B cell (primary cell): ENCODE data around the gene DLGAP3. TPM values are rescaled to one million over a fixed set of nuclear protein-coding genes. Genes with fewer than 3 reads are reported as not detected.

Source experiments
- ATAC-seq: fragments of 200-7000 bp; cut with Tn5 transposase; one replicate; pipeline ENCODE4 v1.10.0; 2021; ENCODE audit warnings: low read depth, mild to moderate bottlenecking, moderate number of reproducible peaks, moderate library complexity
- CTCF ChIA-PET: fragments of 350-600 bp; sonication (Branson Sonifier 250); formaldehyde crosslinking; loops from one replicate; lab custom pipeline; 2021; ENCODE audit warnings: antibody characterized with exemption, inconsistent platforms; lab: Charles Lee
- POLR2A ChIA-PET: fragments of 350-600 bp; sonication (Branson Sonifier 250); formaldehyde crosslinking; loops from one replicate; lab custom pipeline; 2021; ENCODE audit warnings: antibody characterized with exemption; lab: Charles Lee
- DNase-seq: peaks from one replicate; pipeline ENCODE4 v3.0.0; 2013
- H2AFZ ChIP-seq: 2 replicates; pipeline ENCODE4 v1.6.1; 2012; ENCODE audit warnings: mild to moderate bottlenecking, low read depth, low read length; ENCODE audit not compliant: insufficient read depth, poor library complexity, severe bottlenecking
- H3K27ac ChIP-seq, 2 donors: 1 replicate in 1 of 2; 2 replicates in 1 of 2; pipeline ENCODE4 v1.5.1; 2012 to 2013; ENCODE audit warnings: low read length in 2 of 2, mild to moderate bottlenecking in 2 of 2, moderate library complexity in 1 of 2
- H3K27me3 ChIP-seq, 4 experiments: fragments of 200-600 bp in 1 of 4; sonication (generic) in 1 of 4; replicated peaks in 1 of 4; 1 replicate in 2 of 4; 2 replicates in 2 of 4; pipeline versions ENCODE4 v1.6.1 to v1.7.0; 2013 to 2016; ENCODE audit warnings: low read length in 3 of 4, mild to moderate bottlenecking in 2 of 4, mixed read lengths in 1 of 4, moderate library complexity in 1 of 4; ENCODE audit not compliant: insufficient read depth in 4 of 4, control insufficient read depth in 3 of 4; ENCODE audit errors: control extremely low read depth in 1 of 4
- H3K36me3 ChIP-seq, 2 experiments: replicated peaks in 1 of 2; 1 replicate in 1 of 2; 2 replicates in 1 of 2; pipeline versions ENCODE4 v1.6.1 to v1.7.1; 2013; ENCODE audit warnings: low read length in 1 of 2; ENCODE audit not compliant: insufficient read depth in 2 of 2, control insufficient read depth in 1 of 2; ENCODE audit errors: control extremely low read depth in 1 of 2, extremely low read depth in 1 of 2
- H3K4me1 ChIP-seq, 2 donors: fragments of 200-600 bp in 1 of 2; sonication (generic) in 1 of 2; 1 replicate in 1 of 2; 2 replicates in 1 of 2; pipeline versions ENCODE4 v1.5.1 to v1.6.1; 2013 to 2017; ENCODE audit warnings: low read length in 2 of 2; ENCODE audit not compliant: control insufficient read depth in 2 of 2, insufficient read depth in 2 of 2
- H3K4me2 ChIP-seq: replicated peaks from 2 replicates; pipeline ENCODE3; 2012; ENCODE audit warnings: mild to moderate bottlenecking, low read depth, low read length; ENCODE audit not compliant: poor library complexity, severe bottlenecking
- H3K4me3 ChIP-seq, 5 experiments: fragments of 200-600 bp in 1 of 5; sonication (generic) in 1 of 5; 1 replicate in 3 of 5; 2 replicates in 2 of 5; pipeline versions ENCODE4 v1.5.1 to v1.7.0; 2011 to 2016; ENCODE audit warnings: low read length in 4 of 5, mild to moderate bottlenecking in 4 of 5, low read depth in 2 of 5, control low read depth in 1 of 5, moderate library complexity in 1 of 5; ENCODE audit not compliant: insufficient read depth in 1 of 5; ENCODE audit errors: control extremely low read depth in 1 of 5, extremely low read depth in 1 of 5
- H3K79me2 ChIP-seq: fragments of 200-600 bp; sonication (generic); one replicate; pipeline ENCODE4 v1.6.0; 2016; ENCODE audit warnings: low read length; ENCODE audit not compliant: control insufficient read depth, insufficient read depth
- H3K9ac ChIP-seq: fragments of 200-600 bp; sonication (generic); 2 replicates; pipeline ENCODE4 v1.6.1; 2017; ENCODE audit warnings: mild to moderate bottlenecking, low read length, moderate library complexity
- H3K9me3 ChIP-seq, 3 donors: one replicate each; pipeline versions ENCODE4 v1.6.1 to v1.7.1; 2013; ENCODE audit warnings: low read length in 2 of 3; ENCODE audit not compliant: control insufficient read depth in 2 of 3, insufficient read depth in 1 of 3; ENCODE audit errors: control extremely low read depth in 1 of 3
- H4K20me1 ChIP-seq: 2 replicates; pipeline ENCODE4 v1.6.0; 2012; ENCODE audit warnings: mild to moderate bottlenecking, low read length; ENCODE audit not compliant: insufficient read depth, control insufficient read depth, poor library complexity, severe bottlenecking
- H3K27ac Mint-ChIP-seq: one replicate; pipeline ENCODE4 v1.8.0; 2021; ENCODE audit warnings: mixed read lengths
- H3K27me3 Mint-ChIP-seq: one replicate; pipeline ENCODE4 v1.8.0; 2021; ENCODE audit warnings: mixed read lengths
- H3K4me1 Mint-ChIP-seq: one replicate; pipeline ENCODE4 v1.8.0; 2021; ENCODE audit warnings: mixed read lengths
- H3K4me3 Mint-ChIP-seq: one replicate; pipeline ENCODE4 v1.8.0; 2021; ENCODE audit warnings: mixed read lengths
- H3K9me3 Mint-ChIP-seq: one replicate; pipeline ENCODE4 v1.8.0; 2022; ENCODE audit warnings: mixed read lengths; ENCODE audit not compliant: insufficient read depth
- CTCF ChIP-seq: fragments of 200-600 bp; IDR thresholded peaks from one replicate; pipeline ENCODE4 v1.8.0; 2022; ENCODE audit warnings: antibody characterized with exemption, mild to moderate bottlenecking
- EZH2 ChIP-seq: IDR thresholded peaks from 2 replicates; pipeline ENCODE4 v1.6.1; 2012; ENCODE audit warnings: borderline replicate concordance, low read depth, mild to moderate bottlenecking, moderate library complexity, low read length; ENCODE audit not compliant: insufficient read depth, poor library complexity, severe bottlenecking
- WGBS: methylation state at CpG from one replicate; pipeline ENCODE4 v1.1.5; 2013; ENCODE audit warnings: missing lambda C conversion rate; ENCODE audit not compliant: insufficient coverage; 5-methylcytosine and 5-hydroxymethylcytosine counted together
- intact Hi-C: fragments of 100-400 bp; cut with micrococcal nuclease; formaldehyde crosslinking; loops from one replicate; pipeline ENCODE4 v1.10.0; 2022
- polyA plus RNA-seq: library from polyadenylated mRNA; depleted of rRNA; stranded (reverse); fragments of >200 nt; gene quantifications from 2 replicates; pipeline ENCODE4 v1.2.3, GENCODE V29; 2012
- total RNA-seq, 2 donors: library from RNA; stranded (reverse); fragments of 120-200 nt in 1 of 2; gene quantifications; 1 replicate in 1 of 2; 2 replicates in 1 of 2; pipeline versions ENCODE4 v1.2.3 to v1.2.4, GENCODE V29; 2013 to 2022

The DLGAP3 gene
- total and polyA plus RNA-seq, 2 donors (not counting 1 experiment from before 2014, with no cell fraction given) = 2.3 to 2.4 TPM

- 93% methylated on average over 7 of the region's 8 CpGs for WGBS
- CTCF ChIA-PET = interaction anchor here (0.6 to 3.8 kb wide), 3 partner anchors 9 to 358 kb away, joined by 3 to 35 read pairs (median 4); no protein-coding TSS in a partner anchor
- Mint-ChIP-seq H3K4me1 (peaks cover 36% of the 10 kb centered on the region), H3K27ac (peak overlapping the region; percentile 85), H3K27me3 (no peaks in the 10 kb centered on the region), H3K9me3 (no peaks in the 10 kb centered on the region), H3K4me3 (peak overlapping the region; percentile 82)
- no peaks in the 10 kb centered on the region for H3K27me3 ChIP-seq
- no peaks in the 10 kb centered on the region for H3K36me3 ChIP-seq
- TF ChIP-seq CTCF (no peak), EZH2 (no peak)
- H3K9me3 ChIP-seq = no peaks in the 10 kb centered on the region
- H3K4me3 ChIP-seq = no peak overlapping the region
- no peak overlapping the region for H3K4me2 ChIP-seq
- peaks cover 15 to 24% of the 10 kb centered on the region in 2 donors for H3K4me1 ChIP-seq
- ATAC-seq (no peak), DNase-seq (no peak)
- no peak overlapping the region for H3K9ac ChIP-seq
- POLR2A ChIA-PET = no interaction called here
- intact Hi-C loops = loop anchor here (5.0 kb wide), 1 partner anchor 328 kb away; the partner anchor contains the start of gene SFPQ
- H3K79me2 ChIP-seq = peaks cover 11% of the 10 kb centered on the region
- H3K27ac ChIP-seq = no peak overlapping the region
- H2AFZ ChIP-seq = no peak overlapping the region
- no peaks in the 10 kb centered on the region for H4K20me1 ChIP-seq
Measured at GRCh38 chr1:34864759-34865158, 64.7 kb downstream of the DLGAP3 start.

GRCh38 chr1:34863501-34863900 lies 65.9 kb downstream of the DLGAP3 start:
- H3K36me3 ChIP-seq = no peaks in the 10 kb centered on the region
- no peak overlapping the region for H2AFZ ChIP-seq
- peaks cover 21 to 32% of the 10 kb centered on the region in 2 donors for H3K4me1 ChIP-seq
- H3K9ac ChIP-seq = no peak overlapping the region
- ChIA-PET POLR2A (no interaction called here), CTCF (no interaction called here)
- TF ChIP-seq EZH2 (no peak), CTCF (no peak)
- no peak overlapping the region for H3K27ac ChIP-seq
- peaks cover 23% of the 10 kb centered on the region for H3K79me2 ChIP-seq
- H3K4me3 ChIP-seq = no peak overlapping the region
- peaks cover 46% of the 10 kb centered on the region for H3K4me1 Mint-ChIP-seq
- H3K27me3 ChIP-seq = no peaks in the 10 kb centered on the region
- ATAC-seq (no peak), DNase-seq (no peak)
- H3K27ac Mint-ChIP-seq = no peak overlapping the region
- H3K27me3 Mint-ChIP-seq = no peaks in the 10 kb centered on the region
- intact Hi-C loops = no loop called here
- H3K9me3 ChIP-seq = no peaks in the 10 kb centered on the region
- H4K20me1 ChIP-seq = peaks cover 5% of the 10 kb centered on the region
- no peak overlapping the region for H3K4me2 ChIP-seq
- H3K9me3 Mint-ChIP-seq = no peaks in the 10 kb centered on the region
- H3K4me3 Mint-ChIP-seq = no peak overlapping the region
